Measurements from ENCODE around the gene GAS7.

- no peak for TF ChIP-seq CTCF (IDR thresholded peaks at IDR 0.05)
- no peak for TF ChIP-seq EZH2 (IDR thresholded peaks at IDR 0.05)
These were observed 77.7 kb downstream of the GAS7 start for GRCh38 chr17:10120749-10121148.
